Suprapubic skin (tissue), 4 donors: ENCODE results near the gene RAB12.

Experiments
- CTCF ChIP-seq, 2 donors: fragments of 200-600 bp in 1 of 2; fragments of 450-650 bp in 1 of 2; sonication (generic) in 1 of 2; IDR thresholded peaks; one replicate each; pipeline ENCODE4 v1.5.1; 2016 to 2019; ENCODE audit warnings: antibody characterized with exemption in 2 of 2, mild to moderate bottlenecking in 1 of 2, moderate library complexity in 1 of 2
- EP300 ChIP-seq: sonication (generic); formaldehyde crosslinking; IDR thresholded peaks from one replicate; pipeline ENCODE4 v1.6.1; 2017; ENCODE audit warnings: antibody characterized with exemption
- POLR2AphosphoS5 ChIP-seq, 3 donors: sonication (generic); formaldehyde crosslinking; IDR thresholded peaks; one replicate each; pipeline ENCODE4 v1.6.1; 2017; ENCODE audit warnings: antibody characterized with exemption in 3 of 3

- TF ChIP-seq EP300 (no peak), POLR2AphosphoS5 (IDR thresholded peaks at IDR 0.05) (no peak), CTCF (IDR thresholded peaks at IDR 0.05) (no peak)
Observed at GRCh38 chr18:8620845-8621244, 11.6 kb downstream of the RAB12 start.
